ENCODE measurements around the gene MSI2.

DNA sequence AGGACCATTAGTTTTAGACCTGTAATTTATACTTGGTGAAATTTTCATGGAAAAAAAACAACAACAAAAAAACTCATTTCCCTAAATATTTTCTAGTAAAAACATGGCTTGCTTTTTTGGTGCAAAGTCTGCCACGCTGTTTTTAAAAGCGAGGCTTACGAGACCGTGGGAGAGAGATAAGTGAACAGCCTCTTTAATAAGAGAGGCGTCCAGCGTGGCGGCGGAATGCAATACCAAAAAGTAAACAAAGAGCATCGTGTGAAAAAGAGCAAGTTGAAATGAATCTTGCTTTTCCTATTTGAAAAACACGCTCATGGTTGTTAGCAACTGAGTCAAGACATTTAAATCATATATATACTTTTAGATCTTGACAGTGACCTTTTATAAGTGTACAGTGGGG is 10.5 kb upstream of the MSI2 start:
- TF ChIP-seq, protein P1, sequence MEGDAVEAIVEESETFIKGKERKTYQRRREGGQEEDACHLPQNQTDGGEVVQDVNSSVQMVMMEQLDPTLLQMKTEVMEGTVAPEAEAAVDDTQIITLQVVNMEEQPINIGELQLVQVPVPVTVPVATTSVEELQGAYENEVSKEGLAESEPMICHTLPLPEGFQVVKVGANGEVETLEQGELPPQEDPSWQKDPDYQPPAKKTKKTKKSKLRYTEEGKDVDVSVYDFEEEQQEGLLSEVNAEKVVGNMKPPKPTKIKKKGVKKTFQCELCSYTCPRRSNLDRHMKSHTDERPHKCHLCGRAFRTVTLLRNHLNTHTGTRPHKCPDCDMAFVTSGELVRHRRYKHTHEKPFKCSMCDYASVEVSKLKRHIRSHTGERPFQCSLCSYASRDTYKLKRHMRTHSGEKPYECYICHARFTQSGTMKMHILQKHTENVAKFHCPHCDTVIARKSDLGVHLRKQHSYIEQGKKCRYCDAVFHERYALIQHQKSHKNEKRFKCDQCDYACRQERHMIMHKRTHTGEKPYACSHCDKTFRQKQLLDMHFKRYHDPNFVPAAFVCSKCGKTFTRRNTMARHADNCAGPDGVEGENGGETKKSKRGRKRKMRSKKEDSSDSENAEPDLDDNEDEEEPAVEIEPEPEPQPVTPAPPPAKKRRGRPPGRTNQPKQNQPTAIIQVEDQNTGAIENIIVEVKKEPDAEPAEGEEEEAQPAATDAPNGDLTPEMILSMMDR (IDR thresholded peaks at IDR 0.05): no peak
- TF ChIP-seq EZH2 (IDR thresholded peaks at IDR 0.05; ENCODE audit: borderline replicate concordance, insufficient read depth, low read depth, low read length, poor library complexity, severe bottlenecking): no peak

All from B cell (primary cell).